Small intestine (tissue), 7 donors: ENCODE data around the gene MAN1C1. TPM values are rescaled to one million over a fixed set of nuclear protein-coding genes. Genes with fewer than 3 reads are reported as not detected.

Source experiments
- DNase-seq, 2 donors: peaks; one replicate each; pipeline versions ENCODE4 v3.0.0 to v3.0.0-alpha.2; 2013
- FAIRE-seq: peaks from 2 replicates; lab custom pipeline; 2012; peaks lifted over from hg19 to GRCh38; lab: Jason Lieb, UNC
- H3K27ac ChIP-seq, 3 donors: one replicate each; pipeline ENCODE4 v1.5.1; 2013; ENCODE audit warnings: low read length in 2 of 3, mild to moderate bottlenecking in 2 of 3, control low read depth in 1 of 3, inconsistent platforms in 1 of 3, low read depth in 1 of 3, moderate library complexity in 1 of 3
- H3K27me3 ChIP-seq, 3 donors: one replicate each; pipeline ENCODE4 v1.6.1; 2013; ENCODE audit warnings: low read length in 3 of 3, inconsistent platforms in 1 of 3; ENCODE audit not compliant: control insufficient read depth in 3 of 3, insufficient read depth in 3 of 3
- H3K36me3 ChIP-seq, 3 donors: one replicate each; pipeline ENCODE4 v1.6.1; 2013; ENCODE audit warnings: low read length in 3 of 3, inconsistent platforms in 1 of 3, low read depth in 1 of 3, mild to moderate bottlenecking in 1 of 3, moderate library complexity in 1 of 3; ENCODE audit not compliant: control insufficient read depth in 3 of 3, insufficient read depth in 2 of 3
- H3K4me1 ChIP-seq, 3 donors: one replicate each; pipeline ENCODE4 v1.6.1; 2013; ENCODE audit warnings: low read length in 2 of 3, inconsistent platforms in 1 of 3, low read depth in 1 of 3, mild to moderate bottlenecking in 1 of 3, moderate library complexity in 1 of 3; ENCODE audit not compliant: control insufficient read depth in 3 of 3, insufficient read depth in 2 of 3
- H3K4me3 ChIP-seq, 3 donors: one replicate each; pipeline ENCODE4 v1.5.1; 2013; ENCODE audit warnings: low read length in 3 of 3, control low read depth in 1 of 3, inconsistent platforms in 1 of 3, low read depth in 1 of 3, mild to moderate bottlenecking in 1 of 3, moderate library complexity in 1 of 3
- H3K9me3 ChIP-seq, 2 donors: one replicate each; pipeline ENCODE4 v1.6.1; 2013; ENCODE audit warnings: low read depth in 1 of 2, low read length in 1 of 2; ENCODE audit not compliant: control insufficient read depth in 2 of 2, insufficient read depth in 1 of 2
- WGBS, 3 donors: extraction: QIAGEN DNeasy Blood & Tissue Kit; methylation state at CpG; one replicate each; pipeline ENCODE4 v1.1.7; 2013; 5-methylcytosine and 5-hydroxymethylcytosine counted together
- polyA plus RNA-seq, 4 donors: library from polyadenylated mRNA; stranded (reverse) in 3 of 4; unstranded in 1 of 4; fragments of 200-250 nt in 3 of 4; fragments of 120-200 nt in 1 of 4; gene quantifications; one replicate each; pipeline versions ENCODE4 v1.2.1 to v1.2.3, GENCODE V29; 2013
- donor health status: healthy with polysubstance abuse.
- donor health status: control.
- donor health status: control.
- donor health status: Bipolar disorder and iron deficiency.
- donor health status: healthy.

The MAN1C1 gene
- polyA plus RNA-seq, 4 donors = 0.67 to 12.1 (median 3.4) TPM

GRCh38 chr1:25799352-25799934 lies 182.9 kb downstream of the MAN1C1 start:
- FAIRE-seq (no peak), DNase-seq (no peak)
- WGBS, 3 donors = 19 to 36% (median 25%) methylated on average over 12 of the region's 12 CpGs
- peaks cover 2 to 50% (median 5%) of the 10 kb centered on the region in 3 donors for H3K4me1 ChIP-seq
- H3K27ac ChIP-seq = peak overlapping the region; percentile 37 to 75 (median 55)
- H3K27me3 ChIP-seq = no peaks in the 10 kb centered on the region
- peaks cover 0 to 14% (median 0%) of the 10 kb centered on the region in 3 donors for H3K36me3 ChIP-seq
- H3K9me3 ChIP-seq = no peaks in the 10 kb centered on the region
- H3K4me3 ChIP-seq = peak overlapping the region; percentile 42 to 76 (median 64)

GRCh38 chr1:25799935-25800702 lies 183.5 kb downstream of the MAN1C1 start, which contains the start of gene SELENON:
Gene SELENON (plus strand): TSS chr1:25800193. CDS start chr1:25800231, 38 bp downstream.
- peaks cover 2 to 43% (median 5%) of the 10 kb centered on the region in 3 donors for H3K4me1 ChIP-seq
- 0 to 3% (median 1%) methylated on average over 19 to 91 of the region's 91 CpGs for WGBS, 3 donors
- no peaks in the 10 kb centered on the region for H3K9me3 ChIP-seq
- H3K36me3 ChIP-seq = peaks cover 0 to 19% (median 0%) of the 10 kb centered on the region in 3 donors
- H3K27ac ChIP-seq = peak within 1 kb of the TSS; percentile 37 to 75 (median 55)
- no peak for FAIRE-seq
- no peaks in the 10 kb centered on the region for H3K27me3 ChIP-seq
- DNase-seq = peak; percentile 33 to 71
- H3K4me3 ChIP-seq = peak within 1 kb of the TSS; percentile 62 to 76 (median 64)

DNA sequence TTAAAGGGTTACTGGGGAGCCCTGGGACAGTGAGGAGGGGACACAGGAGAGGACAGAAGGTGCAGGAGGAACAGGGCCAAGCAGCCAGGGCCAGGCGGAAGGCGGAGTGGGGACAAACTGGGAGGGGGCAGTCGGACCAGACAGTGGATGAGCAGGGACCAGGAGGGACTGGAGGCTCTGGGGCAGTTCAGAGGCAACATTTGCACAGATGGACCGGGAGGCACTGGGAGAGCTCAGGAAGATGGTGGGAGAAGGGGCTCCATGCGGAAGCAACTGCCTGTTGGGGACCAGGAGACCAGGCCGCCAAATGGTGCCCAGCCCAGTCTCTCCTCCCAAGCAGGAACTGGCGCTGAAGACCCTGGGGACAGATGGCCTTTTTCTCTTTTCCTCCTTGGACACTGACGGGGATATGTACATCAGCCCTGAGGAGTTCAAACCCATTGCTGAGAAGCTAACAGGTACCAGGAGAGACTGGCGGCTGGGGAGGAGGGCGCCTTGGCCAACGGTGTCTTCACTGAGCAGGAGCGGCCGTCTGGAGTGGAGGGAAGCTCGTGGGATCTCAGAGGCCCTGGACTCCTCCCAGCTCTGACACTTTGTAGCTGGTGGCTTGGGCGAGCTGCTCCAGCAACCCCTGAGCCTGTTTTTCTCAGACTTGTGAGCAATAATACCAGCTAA lies 184.2 kb downstream of the MAN1C1 start:
- Histone ChIP-seq H3K27ac (peak overlapping the region in 2 of 3 donors; percentile 23 to 24), H3K4me3 (peak overlapping the region; percentile 62 to 76 (median 64)), H3K4me1 (peaks cover 2 to 38% (median 5%) of the 10 kb centered on the region in 3 donors), H3K27me3 (no peaks in the 10 kb centered on the region), H3K36me3 (peaks cover 0 to 26% (median 0%) of the 10 kb centered on the region in 3 donors), H3K9me3 (no peaks in the 10 kb centered on the region)
- FAIRE-seq = no peak
- WGBS, 3 donors = 49 to 68% (median 52%) methylated on average over 15 of the region's 15 CpGs
- DNase-seq = peak in 1 of 2 donors; percentile 58

- H3K4me1 ChIP-seq = peaks cover 2 to 34% (median 5%) of the 10 kb centered on the region in 3 donors
- DNase-seq (no peak), FAIRE-seq (no peak)
- H3K27ac ChIP-seq = no peak overlapping the region
- 54 to 74% (median 59%) methylated on average over 6 of the region's 6 CpGs for WGBS, 3 donors
- H3K36me3 ChIP-seq = peaks cover 0 to 46% (median 2%) of the 10 kb centered on the region in 3 donors
- H3K27me3 ChIP-seq = no peaks in the 10 kb centered on the region
- no peak overlapping the region for H3K4me3 ChIP-seq
- no peaks in the 10 kb centered on the region for H3K9me3 ChIP-seq
Observed at GRCh38 chr1:25802915-25803314, 186.3 kb downstream of the MAN1C1 start.

DNA sequence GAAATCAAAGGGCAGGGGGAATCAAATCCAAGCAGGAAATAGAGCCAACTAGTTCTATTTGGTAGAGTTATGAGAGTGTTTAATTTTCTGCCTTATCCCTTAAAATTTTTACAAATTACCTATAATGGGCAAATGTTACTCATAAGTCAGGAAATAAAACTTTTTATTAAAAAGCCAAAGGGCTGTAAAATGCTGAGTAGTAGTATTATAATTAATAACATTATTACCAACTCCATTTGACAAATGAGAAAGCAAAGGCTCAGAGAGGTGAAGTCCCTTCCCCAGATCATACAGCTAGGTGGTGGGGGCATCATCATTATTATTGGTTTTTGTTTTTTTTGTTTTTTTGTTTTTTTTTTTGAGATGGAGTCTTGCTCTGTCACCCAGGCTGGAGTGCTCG lies 186.8 kb downstream of the MAN1C1 start:
- H3K27ac ChIP-seq = no peak overlapping the region
- H3K36me3 ChIP-seq = peaks cover 0 to 50% (median 2%) of the 10 kb centered on the region in 3 donors
- peaks cover 2 to 31% (median 5%) of the 10 kb centered on the region in 3 donors for H3K4me1 ChIP-seq
- no peak overlapping the region for H3K4me3 ChIP-seq
- FAIRE-seq = no peak
- 94 to 100% (median 96%) methylated on average over 1 of the region's 1 CpG for WGBS, 3 donors
- H3K27me3 ChIP-seq = no peaks in the 10 kb centered on the region
- DNase-seq = no peak
- H3K9me3 ChIP-seq = no peaks in the 10 kb centered on the region

GRCh38 chr1:25804244-25804963 lies 187.8 kb downstream of the MAN1C1 start:
- Histone ChIP-seq H3K36me3 (peaks cover 0 to 60% (median 2%) of the 10 kb centered on the region in 3 donors), H3K27ac (peak overlapping the region in 1 of 3 donors; percentile 3), H3K27me3 (no peaks in the 10 kb centered on the region), H3K9me3 (no peaks in the 10 kb centered on the region), H3K4me3 (no peak overlapping the region), H3K4me1 (peaks cover 2 to 21% (median 5%) of the 10 kb centered on the region in 3 donors)
- WGBS, 3 donors = 72 to 78% (median 77%) methylated on average over 10 of the region's 10 CpGs
- DNase-seq (no peak), FAIRE-seq (no peak)

- Histone ChIP-seq H3K27me3 (no peaks in the 10 kb centered on the region), H3K4me1 (peaks cover 2 to 17% (median 5%) of the 10 kb centered on the region in 3 donors), H3K4me3 (no peak overlapping the region), H3K36me3 (peaks cover 0 to 69% (median 2%) of the 10 kb centered on the region in 3 donors), H3K9me3 (no peaks in the 10 kb centered on the region), H3K27ac (peak overlapping the region in 1 of 3 donors; percentile 5)
- no peak for FAIRE-seq
- WGBS, 3 donors = 86 to 95% (median 93%) methylated on average over 15 of the region's 15 CpGs
- no peak for DNase-seq
Observed at GRCh38 chr1:25804964-25805862, 188.6 kb downstream of the MAN1C1 start.
